Stimulated activated CD8-positive, alpha-beta memory T cell treated with anti-CD3 and anti-CD28 coated beads, Interleukin-7, amount 100 ng/mL, for 24 hours (primary cell): ENCODE measurements around the gene TTC4.

ENCODE experiments used
- DNase-seq: peaks from one replicate; pipeline ENCODE4 v3.0.0-alpha.2; 2020; ENCODE audit warnings: low read depth

The TTC4 gene

GRCh38 chr1:54782156-54782555 lies 66.5 kb downstream of the TTC4 start:
- DNase-seq, result no peak

GRCh38 chr1:54782588-54782987 lies 66.9 kb downstream of the TTC4 start:
- no peak for DNase-seq

- no peak for DNase-seq
Observed at GRCh38 chr1:54784066-54784465, 68.4 kb downstream of the TTC4 start.

- DNase-seq, result no peak
Observed at GRCh38 chr1:54786778-54787177, 71.1 kb downstream of the TTC4 start.

GRCh38 chr1:54787604-54788003 lies 71.9 kb downstream of the TTC4 start:
- no peak for DNase-seq

- DNase-seq, result no peak
Observed at GRCh38 chr1:54788459-54788858, 72.8 kb downstream of the TTC4 start.

- peak; percentile 36 for DNase-seq
Observed at GRCh38 chr1:54791880-54792522, 76.3 kb downstream of the TTC4 start.
